GF-D8 (cell line): ENCODE results near the gene SORT1.

ENCODE experiments used
- DNase-seq: peaks from one replicate; lab custom pipeline; 2025; lab: John Stamatoyannopoulos, UW

Gene SORT1

DNA sequence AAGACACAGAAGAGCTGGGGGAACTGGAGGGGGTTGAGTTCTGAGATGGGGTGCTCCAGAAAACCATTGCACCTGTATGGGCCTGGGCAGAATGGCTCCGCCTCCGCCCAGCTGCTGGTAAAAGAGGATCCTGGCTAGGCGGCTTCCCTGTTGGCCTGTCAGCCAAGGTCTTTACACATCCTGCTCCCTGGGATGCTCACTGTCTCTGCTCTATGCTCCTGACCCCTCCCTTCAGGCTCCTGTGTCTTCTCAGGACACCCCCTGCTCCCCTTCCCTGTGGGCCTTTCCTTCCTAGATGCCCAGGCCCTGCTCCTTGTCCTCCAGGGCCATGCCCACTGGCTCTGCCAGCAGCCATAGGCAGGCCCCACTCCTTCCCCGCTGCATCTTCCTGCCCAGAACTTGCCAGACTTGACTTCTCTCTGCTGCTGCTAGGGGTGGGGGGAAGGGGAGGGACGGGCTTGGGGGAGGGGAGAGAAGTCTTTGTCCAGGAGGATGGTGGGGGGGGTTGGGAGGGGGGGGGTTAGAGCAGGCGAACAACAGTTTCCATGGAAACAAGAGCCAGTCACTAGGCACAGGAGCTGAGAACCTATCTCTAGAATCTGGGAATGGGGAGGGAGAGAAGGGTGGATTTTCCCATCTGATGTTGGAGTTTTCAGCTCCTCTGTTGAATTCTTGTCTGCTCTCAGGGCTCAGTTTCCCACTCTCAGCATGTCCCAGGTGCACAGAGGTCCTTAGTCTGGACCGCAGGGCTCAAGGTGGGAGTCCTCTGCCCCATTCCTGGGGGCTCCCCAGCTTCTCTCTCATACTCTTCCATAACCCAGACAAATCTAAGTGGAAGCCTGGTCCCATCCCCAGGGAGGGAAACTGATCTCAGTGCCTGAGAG lies 137.8 kb downstream of the SORT1 start:
- DNase-seq = no peak
